PC-9 (cell line): ENCODE results near the gene TDRD1.

ENCODE experiments used
- EZH2 ChIP-seq: fragments of 200-600 bp; sonication (generic); IDR thresholded peaks from 2 replicates; pipeline ENCODE4 v1.8.0; 2017; ENCODE audit warnings: antibody characterized with exemption, low read depth
- TF ChIP-seq, protein P1 (sequence below): fragments of 200-600 bp; sonication (generic); conservative IDR thresholded peaks from 2 replicates; pipeline ENCODE4 v1.6.1; 2017; ENCODE audit warnings: mixed run types, antibody characterized with exemption, mild to moderate bottlenecking, moderate library complexity

- TF ChIP-seq, protein P1, sequence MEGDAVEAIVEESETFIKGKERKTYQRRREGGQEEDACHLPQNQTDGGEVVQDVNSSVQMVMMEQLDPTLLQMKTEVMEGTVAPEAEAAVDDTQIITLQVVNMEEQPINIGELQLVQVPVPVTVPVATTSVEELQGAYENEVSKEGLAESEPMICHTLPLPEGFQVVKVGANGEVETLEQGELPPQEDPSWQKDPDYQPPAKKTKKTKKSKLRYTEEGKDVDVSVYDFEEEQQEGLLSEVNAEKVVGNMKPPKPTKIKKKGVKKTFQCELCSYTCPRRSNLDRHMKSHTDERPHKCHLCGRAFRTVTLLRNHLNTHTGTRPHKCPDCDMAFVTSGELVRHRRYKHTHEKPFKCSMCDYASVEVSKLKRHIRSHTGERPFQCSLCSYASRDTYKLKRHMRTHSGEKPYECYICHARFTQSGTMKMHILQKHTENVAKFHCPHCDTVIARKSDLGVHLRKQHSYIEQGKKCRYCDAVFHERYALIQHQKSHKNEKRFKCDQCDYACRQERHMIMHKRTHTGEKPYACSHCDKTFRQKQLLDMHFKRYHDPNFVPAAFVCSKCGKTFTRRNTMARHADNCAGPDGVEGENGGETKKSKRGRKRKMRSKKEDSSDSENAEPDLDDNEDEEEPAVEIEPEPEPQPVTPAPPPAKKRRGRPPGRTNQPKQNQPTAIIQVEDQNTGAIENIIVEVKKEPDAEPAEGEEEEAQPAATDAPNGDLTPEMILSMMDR, result no peak
- TF ChIP-seq EZH2, result no peak
Measured at GRCh38 chr10:114246679-114247305, 67.6 kb downstream of the TDRD1 start.
